ENCODE measurements around the gene DLG2. TPM values are rescaled to one million over a fixed set of nuclear protein-coding genes. Genes with fewer than 3 reads are reported as not detected.

Gene DLG2
- total RNA-seq, 4 donors from 2014 or later = 7.3 to 14.1 (median 11.1) TPM

- WGBS = 86% methylated on average over 2 of the region's 2 CpGs
- no peak overlapping the region for H3K27ac ChIP-seq (replicated peaks in 1 of 4)
Observed at GRCh38 chr11:83697518-83697917, 1929.6 kb downstream of the DLG2 start.

GRCh38 chr11:83695046-83695445, 1932.1 kb downstream of the DLG2 start:
- intact Hi-C loops (cut with DNase I) = no loop called here
- TF ChIP-seq EP300 (IDR thresholded peaks at IDR 0.05) (no peak), POLR2AphosphoS5 (IDR thresholded peaks at IDR 0.05) (no peak), POLR2A (IDR thresholded peaks at IDR 0.05; ENCODE audit: low read depth) (no peak)
- TF ChIP-seq, protein P1, sequence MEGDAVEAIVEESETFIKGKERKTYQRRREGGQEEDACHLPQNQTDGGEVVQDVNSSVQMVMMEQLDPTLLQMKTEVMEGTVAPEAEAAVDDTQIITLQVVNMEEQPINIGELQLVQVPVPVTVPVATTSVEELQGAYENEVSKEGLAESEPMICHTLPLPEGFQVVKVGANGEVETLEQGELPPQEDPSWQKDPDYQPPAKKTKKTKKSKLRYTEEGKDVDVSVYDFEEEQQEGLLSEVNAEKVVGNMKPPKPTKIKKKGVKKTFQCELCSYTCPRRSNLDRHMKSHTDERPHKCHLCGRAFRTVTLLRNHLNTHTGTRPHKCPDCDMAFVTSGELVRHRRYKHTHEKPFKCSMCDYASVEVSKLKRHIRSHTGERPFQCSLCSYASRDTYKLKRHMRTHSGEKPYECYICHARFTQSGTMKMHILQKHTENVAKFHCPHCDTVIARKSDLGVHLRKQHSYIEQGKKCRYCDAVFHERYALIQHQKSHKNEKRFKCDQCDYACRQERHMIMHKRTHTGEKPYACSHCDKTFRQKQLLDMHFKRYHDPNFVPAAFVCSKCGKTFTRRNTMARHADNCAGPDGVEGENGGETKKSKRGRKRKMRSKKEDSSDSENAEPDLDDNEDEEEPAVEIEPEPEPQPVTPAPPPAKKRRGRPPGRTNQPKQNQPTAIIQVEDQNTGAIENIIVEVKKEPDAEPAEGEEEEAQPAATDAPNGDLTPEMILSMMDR (IDR thresholded peaks at IDR 0.05) = no peak
- no peak for DNase-seq (ENCODE audit: extremely low spot score)

More at GRCh38 chr11:83697518-83697917, 1929.6 kb downstream of the DLG2 start:
- DNase-seq (ENCODE audit: extremely low spot score) = no peak
- Histone ChIP-seq H3K36me3 (no peaks in the 10 kb centered on the region), H3K4me1 (no peaks in the 10 kb centered on the region), H3K27me3 (no peaks in the 10 kb centered on the region), H3K4me3 (no peak overlapping the region), H3K9me3 (no peaks in the 10 kb centered on the region)
- intact Hi-C loops (cut with DNase I) = no loop called here
- TF ChIP-seq, protein P1 (IDR thresholded peaks at IDR 0.05) = no peak
- TF ChIP-seq POLR2AphosphoS5 (IDR thresholded peaks at IDR 0.05) = no peak
- TF ChIP-seq EP300 (IDR thresholded peaks at IDR 0.05) = no peak
- no peak for TF ChIP-seq POLR2A (IDR thresholded peaks at IDR 0.05; ENCODE audit: low read depth)

GRCh38 chr11:83694191-83694910, 1932.8 kb downstream of the DLG2 start:
- no peaks in the 10 kb centered on the region for H3K9me3 ChIP-seq
- intact Hi-C loops (cut with DNase I) = no loop called here
- no peak for DNase-seq (ENCODE audit: extremely low spot score)
- no peaks in the 10 kb centered on the region for H3K27me3 ChIP-seq
- H3K4me3 ChIP-seq = no peak overlapping the region
- 75% methylated on average over 10 of the region's 10 CpGs for WGBS
- H3K27ac ChIP-seq (replicated peaks in 1 of 4) = no peak overlapping the region
- peaks cover 6 to 12% (median 8%) of the 10 kb centered on the region in 4 donors for H3K4me1 ChIP-seq
- H3K36me3 ChIP-seq = no peaks in the 10 kb centered on the region
- no peak for TF ChIP-seq POLR2AphosphoS5 (IDR thresholded peaks at IDR 0.05)

More at GRCh38 chr11:83695046-83695445, 1932.1 kb downstream of the DLG2 start:
- Histone ChIP-seq H3K36me3 (no peaks in the 10 kb centered on the region), H3K27ac (replicated peaks in 1 of 4) (no peak overlapping the region), H3K9me3 (no peaks in the 10 kb centered on the region), H3K4me3 (no peak overlapping the region), H3K27me3 (no peaks in the 10 kb centered on the region), H3K4me1 (peaks cover 6 to 12% (median 8%) of the 10 kb centered on the region in 4 donors)
- whole genome bisulfite sequencing = 72% methylated on average over 3 of the region's 3 CpGs

GRCh38 chr11:83693306-83693992, 1933.7 kb downstream of the DLG2 start:
- DNase-seq (ENCODE audit: extremely low spot score) = no peak
- H3K4me3 ChIP-seq = no peak overlapping the region
- 77% methylated on average over 8 of the region's 8 CpGs for WGBS
- no peaks in the 10 kb centered on the region for H3K36me3 ChIP-seq
- H3K27ac ChIP-seq (replicated peaks in 1 of 4) = no peak overlapping the region
- H3K4me1 ChIP-seq = peaks cover 6 to 12% (median 8%) of the 10 kb centered on the region in 4 donors
- intact Hi-C loops (cut with DNase I) = no loop called here
- H3K9me3 ChIP-seq = no peaks in the 10 kb centered on the region
- no peaks in the 10 kb centered on the region for H3K27me3 ChIP-seq
- TF ChIP-seq EP300 (IDR thresholded peaks at IDR 0.05) (no peak), POLR2AphosphoS5 (IDR thresholded peaks at IDR 0.05) (no peak), POLR2A (IDR thresholded peaks at IDR 0.05; ENCODE audit: low read depth) (no peak)
- TF ChIP-seq, protein P1 (IDR thresholded peaks at IDR 0.05) = no peak

DNA sequence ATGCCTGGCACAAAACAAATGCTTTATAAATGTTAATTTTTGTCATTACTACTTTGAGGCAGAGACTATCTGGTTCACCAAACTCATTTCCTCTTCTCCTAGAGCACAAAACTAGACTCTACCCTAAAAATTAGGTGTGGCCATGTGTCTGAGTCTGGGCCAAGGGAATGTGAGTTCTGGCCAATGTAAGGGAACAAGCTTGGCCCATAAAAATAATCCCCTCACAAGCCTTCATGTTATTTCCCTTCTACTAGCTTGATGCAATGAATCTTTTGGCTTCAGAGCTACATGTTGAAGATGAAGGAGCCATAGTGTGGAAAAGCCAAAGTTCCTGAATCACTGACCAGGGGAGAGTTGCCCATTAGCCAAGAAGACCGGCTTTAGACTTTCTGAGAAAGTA, 1934.5 kb downstream of the DLG2 start:
- no peak overlapping the region for H3K27ac ChIP-seq (replicated peaks in 1 of 4)
- H3K4me3 ChIP-seq = no peak overlapping the region
- H3K36me3 ChIP-seq = no peaks in the 10 kb centered on the region
- intact Hi-C loops (cut with DNase I) = no loop called here
- 71% methylated on average over 1 of the region's 1 CpG for WGBS
- DNase-seq (ENCODE audit: extremely low spot score) = no peak
- TF ChIP-seq POLR2A (IDR thresholded peaks at IDR 0.05; ENCODE audit: low read depth) (no peak), POLR2AphosphoS5 (IDR thresholded peaks at IDR 0.05) (no peak), EP300 (IDR thresholded peaks at IDR 0.05) (no peak)
- TF ChIP-seq, protein P1 (IDR thresholded peaks at IDR 0.05) = no peak
- H3K4me1 ChIP-seq = peaks cover 6 to 12% (median 8%) of the 10 kb centered on the region in 4 donors
- H3K27me3 ChIP-seq = no peaks in the 10 kb centered on the region
- no peaks in the 10 kb centered on the region for H3K9me3 ChIP-seq
